Measurements from ENCODE around the gene TMEM69.
"Not testable (repeated sequence)": the region's sequence is repeated elsewhere in the genome, so short reads cannot be mapped to it uniquely, and the experiment has no call there.

The TMEM69 gene

DNA sequence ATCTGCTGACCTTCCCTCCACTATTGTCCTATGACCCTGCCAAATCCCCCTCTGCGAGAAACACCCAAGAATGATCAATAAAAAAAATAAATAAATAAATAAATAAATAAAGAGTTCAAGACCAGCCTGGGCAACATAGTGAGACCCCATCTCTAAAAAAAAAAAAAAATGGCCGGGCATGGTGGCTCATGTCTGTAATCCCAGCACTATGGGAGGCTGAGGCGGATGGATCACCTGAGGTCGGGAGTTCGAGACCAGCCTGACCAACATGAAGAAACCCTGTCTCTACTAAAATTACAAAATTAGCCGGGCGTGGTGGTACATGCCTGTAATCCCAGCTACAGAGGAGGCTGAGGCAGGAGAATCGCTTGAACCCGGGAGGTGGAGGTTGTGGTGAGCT, 38.0 kb downstream of the TMEM69 start:
- H3K9me3 ChIP-seq (ENCODE audit: control insufficient read depth, insufficient read depth, low read depth, low read length); H3K4me1 ChIP-seq (ENCODE audit: control insufficient read depth, insufficient read depth, low read length); H3K4me3 ChIP-seq (ENCODE audit: low read depth, low read length); POLR2A ChIA-PET; H3K27ac ChIP-seq (ENCODE audit: extremely low read depth, low read depth, low read length); CTCF ChIA-PET: not testable (repeated sequence)
- peaks cover 3 to 13% of the 10 kb centered on the region in 2 experiments; a peak in 2 of 3 replicates for H3K36me3 ChIP-seq (ENCODE audit: control insufficient read depth in 2 of 2, insufficient read depth in 1 of 2, low read length in 2 of 2)
- TF ChIP-seq ZNF121 (tag by site-specific recombination; IDR thresholded peaks at IDR 0.05): 0 out of 2 replicates have a peak, but pooled peaks have one; percentile 45

GRCh38 chr1:45730075-45730779, 42.2 kb downstream of the TMEM69 start:
- POLR2A ChIA-PET: no interaction called here

More at GRCh38 chr1:45730075-45730779, 42.2 kb downstream of the TMEM69 start:
- Histone ChIP-seq H3K9me3 (ENCODE audit: control insufficient read depth, insufficient read depth, low read depth, low read length) (no peaks in the 10 kb centered on the region), H3K4me3 (ENCODE audit: low read depth, low read length) (no peak overlapping the region), H3K36me3 (ENCODE audit: control insufficient read depth in 2 of 2, insufficient read depth in 1 of 2, low read length in 2 of 2) (peaks cover 3 to 9% of the 10 kb centered on the region in 2 experiments; a peak in 2 of 3 replicates), H3K4me1 (ENCODE audit: control insufficient read depth, insufficient read depth, low read length) (no peaks in the 10 kb centered on the region), H3K27ac (ENCODE audit: extremely low read depth, low read depth, low read length) (no peak overlapping the region)
- TF ChIP-seq ZNF423 (tag by site-specific recombination; IDR thresholded peaks at IDR 0.05) (no peak), ZNF184 (tag by site-specific recombination; IDR thresholded peaks at IDR 0.05) (no peak), ZFP41 (tag by site-specific recombination; IDR thresholded peaks at IDR 0.05; ENCODE audit: borderline replicate concordance) (no peak), ZBTB26 (tag by site-specific recombination; optimal IDR thresholded peaks at IDR 0.05) (no peak), ZBTB6 (tag by site-specific recombination; IDR thresholded peaks at IDR 0.05) (no peak), ZNF248 (tag by site-specific recombination; IDR thresholded peaks at IDR 0.05) (no peak), KLF8 (tag by site-specific recombination; IDR thresholded peaks at IDR 0.05) (no peak), ZNF544 (tag by site-specific recombination; IDR thresholded peaks at IDR 0.05) (no peak), ZNF155 (tag by site-specific recombination; IDR thresholded peaks at IDR 0.05) (no peak), KLF9 (tag by site-specific recombination; IDR thresholded peaks at IDR 0.05; ENCODE audit: low read depth) (no peak), SCRT2 (tag by site-specific recombination; IDR thresholded peaks at IDR 0.05) (no peak), ZNF112 (tag by site-specific recombination; IDR thresholded peaks at IDR 0.05) (no peak), ZNF701 (tag by site-specific recombination; IDR thresholded peaks at IDR 0.05) (no peak), OSR2 (tag by site-specific recombination; IDR thresholded peaks at IDR 0.05) (no peak), ZNF670 (tag by site-specific recombination; IDR thresholded peaks at IDR 0.05; ENCODE audit: low read depth) (no peak), ZNF138 (tag by site-specific recombination; IDR thresholded peaks at IDR 0.05; ENCODE audit: borderline replicate concordance) (no peak), ZNF548 (tag by site-specific recombination; IDR thresholded peaks at IDR 0.05) (no peak), ZFHX2 (tag by site-specific recombination; conservative IDR thresholded peaks at IDR 0.05) (0 out of 2 replicates have a peak, but pooled peaks have one; percentile 16), BCL11B (tag by site-specific recombination; IDR thresholded peaks at IDR 0.05; ENCODE audit: low read depth) (no peak)
- TF ChIP-seq, protein P1, sequence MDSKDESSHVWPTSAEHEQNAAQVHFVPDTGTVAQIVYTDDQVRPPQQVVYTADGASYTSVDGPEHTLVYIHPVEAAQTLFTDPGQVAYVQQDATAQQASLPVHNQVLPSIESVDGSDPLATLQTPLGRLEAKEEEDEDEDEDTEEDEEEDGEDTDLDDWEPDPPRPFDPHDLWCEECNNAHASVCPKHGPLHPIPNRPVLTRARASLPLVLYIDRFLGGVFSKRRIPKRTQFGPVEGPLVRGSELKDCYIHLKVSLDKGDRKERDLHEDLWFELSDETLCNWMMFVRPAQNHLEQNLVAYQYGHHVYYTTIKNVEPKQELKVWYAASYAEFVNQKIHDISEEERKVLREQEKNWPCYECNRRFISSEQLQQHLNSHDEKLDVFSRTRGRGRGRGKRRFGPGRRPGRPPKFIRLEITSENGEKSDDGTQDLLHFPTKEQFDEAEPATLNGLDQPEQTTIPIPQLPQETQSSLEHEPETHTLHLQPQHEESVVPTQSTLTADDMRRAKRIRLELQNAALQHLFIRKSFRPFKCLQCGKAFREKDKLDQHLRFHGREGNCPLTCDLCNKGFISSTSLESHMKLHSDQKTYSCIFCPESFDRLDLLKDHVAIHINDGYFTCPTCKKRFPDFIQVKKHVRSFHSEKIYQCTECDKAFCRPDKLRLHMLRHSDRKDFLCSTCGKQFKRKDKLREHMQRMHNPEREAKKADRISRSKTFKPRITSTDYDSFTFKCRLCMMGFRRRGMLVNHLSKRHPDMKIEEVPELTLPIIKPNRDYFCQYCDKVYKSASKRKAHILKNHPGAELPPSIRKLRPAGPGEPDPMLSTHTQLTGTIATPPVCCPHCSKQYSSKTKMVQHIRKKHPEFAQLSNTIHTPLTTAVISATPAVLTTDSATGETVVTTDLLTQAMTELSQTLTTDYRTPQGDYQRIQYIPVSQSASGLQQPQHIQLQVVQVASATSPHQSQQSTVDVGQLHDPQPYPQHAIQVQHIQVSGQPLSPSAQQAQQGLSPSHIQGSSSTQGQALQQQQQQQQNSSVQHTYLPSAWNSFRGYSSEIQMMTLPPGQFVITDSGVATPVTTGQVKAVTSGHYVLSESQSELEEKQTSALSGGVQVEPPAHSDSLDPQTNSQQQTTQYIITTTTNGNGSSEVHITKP (tag by site-specific recombination; IDR thresholded peaks at IDR 0.05): 0 out of 2 replicates have a peak, but pooled peaks have one; percentile 43
- TF ChIP-seq, protein P2, sequence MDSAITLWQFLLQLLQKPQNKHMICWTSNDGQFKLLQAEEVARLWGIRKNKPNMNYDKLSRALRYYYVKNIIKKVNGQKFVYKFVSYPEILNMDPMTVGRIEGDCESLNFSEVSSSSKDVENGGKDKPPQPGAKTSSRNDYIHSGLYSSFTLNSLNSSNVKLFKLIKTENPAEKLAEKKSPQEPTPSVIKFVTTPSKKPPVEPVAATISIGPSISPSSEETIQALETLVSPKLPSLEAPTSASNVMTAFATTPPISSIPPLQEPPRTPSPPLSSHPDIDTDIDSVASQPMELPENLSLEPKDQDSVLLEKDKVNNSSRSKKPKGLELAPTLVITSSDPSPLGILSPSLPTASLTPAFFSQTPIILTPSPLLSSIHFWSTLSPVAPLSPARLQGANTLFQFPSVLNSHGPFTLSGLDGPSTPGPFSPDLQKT (IDR thresholded peaks at IDR 0.05; ENCODE audit: borderline replicate concordance, low read depth, low read length): no peak
- TF ChIP-seq, protein P3, sequence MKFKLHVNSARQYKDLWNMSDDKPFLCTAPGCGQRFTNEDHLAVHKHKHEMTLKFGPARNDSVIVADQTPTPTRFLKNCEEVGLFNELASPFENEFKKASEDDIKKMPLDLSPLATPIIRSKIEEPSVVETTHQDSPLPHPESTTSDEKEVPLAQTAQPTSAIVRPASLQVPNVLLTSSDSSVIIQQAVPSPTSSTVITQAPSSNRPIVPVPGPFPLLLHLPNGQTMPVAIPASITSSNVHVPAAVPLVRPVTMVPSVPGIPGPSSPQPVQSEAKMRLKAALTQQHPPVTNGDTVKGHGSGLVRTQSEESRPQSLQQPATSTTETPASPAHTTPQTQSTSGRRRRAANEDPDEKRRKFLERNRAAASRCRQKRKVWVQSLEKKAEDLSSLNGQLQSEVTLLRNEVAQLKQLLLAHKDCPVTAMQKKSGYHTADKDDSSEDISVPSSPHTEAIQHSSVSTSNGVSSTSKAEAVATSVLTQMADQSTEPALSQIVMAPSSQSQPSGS (tag by site-specific recombination; IDR thresholded peaks at IDR 0.05; ENCODE audit: low read depth): peak; percentile 30; the same call in 1 of the 2 replicates
- CTCF ChIA-PET: no interaction called here
